Heart left ventricle (tissue), 13 donors: Measurements from ENCODE around the gene TREH.
"Not testable (repeated sequence)": the region's sequence is repeated elsewhere in the genome, so short reads cannot be mapped to it uniquely, and the experiment has no call there.

Experiments
- POLR2A ChIP-seq, 2 donors: fragments of 450-650 bp; IDR thresholded peaks; one replicate each; pipeline ENCODE4 v1.6.1; 2017; ENCODE audit warnings: antibody characterized with exemption in 2 of 2, mild to moderate bottlenecking in 2 of 2, moderate library complexity in 2 of 2
- TF ChIP-seq, protein P1 (sequence below), 12 donors: fragments of 200-600 bp; sonication (generic) in 4 of 12; IDR thresholded peaks; one replicate each; pipeline versions ENCODE4 v1.5.0 to v1.8.0; 2018 to 2022; ENCODE audit warnings: antibody characterized with exemption in 12 of 12, mild to moderate bottlenecking in 5 of 12
- donor health status: ischemic (EF 13 %, LVEDD 7.1; RV severe dilation, severe dysfunction).
- donor health status: DM: no; HTN: yes; CAD: no.
- donor health status: DM: no; HTN: no; CAD: no.
- donor health status: ischemic (EF 25% LVEDD 6.9; RV normal size, moderate dysfunction).
- donor health status: ischemic (EF 25% LVEDD 5.7; RV mildly dilated, moderate dysfunction).
- donor health status: ischemic (EF 35%, LVEDD 5.7; RV mildly dilated, moderate dysfunction).
- donor health status: nonischemic (EF 11% LVEDD 7.7; RV severe dilation, severe dysfunction).
- donor health status: DM: yes; HTN: yes; CAD: no.
- donor health status: PGD.
- donor health status: ischemic (EF 29% LVEDD 5.4; RV normal size, mild dysfunction).
- donor health status: nonischemic (EF 23%, LVEDD 6.1; RV moderate dilation, normal function).

DNA sequence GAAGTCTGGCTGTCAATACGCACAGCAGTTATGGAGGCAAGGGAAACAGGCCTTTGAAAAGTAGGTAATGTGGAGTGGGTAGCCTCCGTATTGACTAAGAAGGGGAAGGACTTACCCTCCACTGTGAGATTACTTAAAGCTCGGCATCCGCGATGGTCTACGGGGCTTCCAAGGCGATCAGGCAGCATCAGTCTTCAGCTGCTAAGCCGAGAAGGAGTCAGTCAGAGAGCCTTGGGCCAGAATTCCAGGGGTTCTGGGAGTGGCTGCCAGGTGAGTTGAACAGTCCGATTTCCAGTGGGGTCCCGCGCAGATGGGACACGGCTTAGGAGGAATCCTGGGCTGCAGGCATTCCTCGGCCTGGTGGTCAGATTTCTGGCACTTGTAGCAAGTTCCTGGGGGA, 40.6 kb upstream of the TREH start:
- TF ChIP-seq, protein P1, sequence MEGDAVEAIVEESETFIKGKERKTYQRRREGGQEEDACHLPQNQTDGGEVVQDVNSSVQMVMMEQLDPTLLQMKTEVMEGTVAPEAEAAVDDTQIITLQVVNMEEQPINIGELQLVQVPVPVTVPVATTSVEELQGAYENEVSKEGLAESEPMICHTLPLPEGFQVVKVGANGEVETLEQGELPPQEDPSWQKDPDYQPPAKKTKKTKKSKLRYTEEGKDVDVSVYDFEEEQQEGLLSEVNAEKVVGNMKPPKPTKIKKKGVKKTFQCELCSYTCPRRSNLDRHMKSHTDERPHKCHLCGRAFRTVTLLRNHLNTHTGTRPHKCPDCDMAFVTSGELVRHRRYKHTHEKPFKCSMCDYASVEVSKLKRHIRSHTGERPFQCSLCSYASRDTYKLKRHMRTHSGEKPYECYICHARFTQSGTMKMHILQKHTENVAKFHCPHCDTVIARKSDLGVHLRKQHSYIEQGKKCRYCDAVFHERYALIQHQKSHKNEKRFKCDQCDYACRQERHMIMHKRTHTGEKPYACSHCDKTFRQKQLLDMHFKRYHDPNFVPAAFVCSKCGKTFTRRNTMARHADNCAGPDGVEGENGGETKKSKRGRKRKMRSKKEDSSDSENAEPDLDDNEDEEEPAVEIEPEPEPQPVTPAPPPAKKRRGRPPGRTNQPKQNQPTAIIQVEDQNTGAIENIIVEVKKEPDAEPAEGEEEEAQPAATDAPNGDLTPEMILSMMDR (IDR thresholded peaks at IDR 0.05) = not testable (repeated sequence)
- TF ChIP-seq POLR2A (IDR thresholded peaks at IDR 0.05) = not testable (repeated sequence)
